EH (cell line): ENCODE measurements around the gene GALM.
A peak's percentile ranks its signal among the peaks of the same experiment; 100 is the strongest.
"Not testable (repeated sequence)": the region's sequence is repeated elsewhere in the genome, so short reads cannot be mapped to it uniquely, and the experiment has no call there.

ENCODE experiments used
- DNase-seq: peaks from one replicate; pipeline ENCODE4 v3.0.0-alpha.2; 2015; ENCODE audit warnings: low read depth

Gene GALM

DNA sequence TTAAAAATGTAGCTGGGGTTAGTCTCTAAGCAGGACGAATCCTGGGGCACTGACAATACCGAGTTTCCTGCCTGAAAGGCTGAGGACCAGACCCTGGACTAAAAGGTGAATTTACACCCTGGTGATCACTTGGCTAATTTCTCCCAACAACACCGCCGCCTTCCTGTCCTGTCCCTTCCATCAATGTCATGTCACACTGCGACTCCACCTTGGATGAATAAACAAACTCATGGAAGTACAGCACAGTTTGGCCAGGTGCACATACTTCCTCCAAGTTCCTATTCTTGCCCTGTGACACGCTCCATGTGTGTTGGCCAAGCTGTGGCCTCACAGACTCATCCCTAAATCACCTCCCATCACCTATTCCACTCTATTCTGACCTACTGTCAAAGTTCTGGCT is 15.9 kb upstream of the GALM start:
- no peak for DNase-seq

DNA sequence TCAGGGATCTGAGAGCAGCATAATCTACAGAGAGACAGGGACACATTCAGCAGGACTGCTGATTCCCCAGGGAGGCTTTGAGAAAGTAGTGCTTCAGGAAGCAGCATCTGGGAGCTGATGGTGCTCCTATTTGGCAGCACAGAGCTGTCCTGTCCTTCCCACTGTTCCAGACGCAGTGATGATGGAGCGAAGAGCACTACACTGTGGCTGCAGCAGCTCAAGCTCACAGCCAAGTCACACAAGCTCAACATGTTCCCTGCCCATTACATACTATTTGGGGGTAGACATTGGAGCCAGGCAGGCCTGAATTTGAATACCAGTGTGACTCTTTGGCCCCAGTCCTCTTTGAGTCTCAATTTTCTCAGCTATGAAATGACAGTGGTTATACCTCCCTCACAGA is 15.2 kb upstream of the GALM start:
- DNase-seq: no peak

DNA sequence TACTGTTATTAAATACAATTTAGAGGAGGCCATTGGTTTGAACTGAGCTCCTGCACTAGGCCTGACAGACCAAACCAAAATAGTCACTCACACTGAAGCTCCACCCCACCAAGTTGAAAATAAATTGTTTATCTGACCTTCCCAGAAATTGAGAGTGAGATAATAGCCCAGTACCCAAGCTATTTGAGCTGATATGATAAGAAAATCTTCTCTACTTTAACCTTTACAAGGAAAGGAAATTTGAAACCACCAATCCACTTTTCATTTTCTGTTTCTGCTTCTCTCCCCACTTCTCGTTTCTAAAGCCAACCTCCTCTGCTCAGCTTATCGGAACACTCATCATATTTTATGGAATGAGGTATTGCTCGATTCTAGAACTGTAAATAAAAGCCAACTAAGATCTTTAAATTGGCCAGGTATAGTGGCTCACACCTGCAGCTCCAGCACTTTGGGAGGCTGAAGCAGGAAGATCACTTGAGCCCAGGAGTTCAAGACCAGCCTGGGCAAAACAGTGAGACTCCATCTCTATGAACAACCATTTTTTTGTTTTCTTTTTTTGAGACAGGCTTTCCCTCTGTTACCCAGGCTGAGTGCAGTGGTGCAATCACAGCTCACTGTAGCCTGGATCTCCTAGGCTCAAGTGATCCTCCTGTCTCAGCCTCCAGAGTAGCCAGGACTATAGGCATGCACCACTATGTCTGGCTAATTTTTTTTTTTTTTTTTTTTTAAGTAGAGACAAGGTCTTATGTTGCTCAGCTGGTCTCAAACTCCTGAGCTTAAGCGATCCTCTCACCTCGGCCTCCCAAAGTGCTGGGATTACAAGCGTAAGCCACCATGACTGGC is 13.3 kb upstream of the GALM start:
- no peak for DNase-seq

DNA sequence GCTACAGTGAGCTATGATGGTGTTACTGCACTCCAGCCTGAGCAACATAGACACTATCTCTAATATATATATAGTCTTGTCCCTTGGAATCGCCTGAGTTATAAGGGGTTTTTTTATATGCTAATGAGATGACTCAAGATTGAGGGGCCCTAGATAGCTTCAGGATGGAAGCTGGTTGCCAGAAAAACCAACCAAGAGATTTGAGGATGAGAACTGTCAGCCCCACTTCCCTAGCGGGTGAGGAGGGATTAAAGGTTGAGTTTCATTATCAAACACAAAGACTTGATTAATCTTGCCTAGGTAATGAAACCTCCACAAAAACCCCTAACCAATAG is 12.6 kb upstream of the GALM start:
- no peak for DNase-seq

DNA sequence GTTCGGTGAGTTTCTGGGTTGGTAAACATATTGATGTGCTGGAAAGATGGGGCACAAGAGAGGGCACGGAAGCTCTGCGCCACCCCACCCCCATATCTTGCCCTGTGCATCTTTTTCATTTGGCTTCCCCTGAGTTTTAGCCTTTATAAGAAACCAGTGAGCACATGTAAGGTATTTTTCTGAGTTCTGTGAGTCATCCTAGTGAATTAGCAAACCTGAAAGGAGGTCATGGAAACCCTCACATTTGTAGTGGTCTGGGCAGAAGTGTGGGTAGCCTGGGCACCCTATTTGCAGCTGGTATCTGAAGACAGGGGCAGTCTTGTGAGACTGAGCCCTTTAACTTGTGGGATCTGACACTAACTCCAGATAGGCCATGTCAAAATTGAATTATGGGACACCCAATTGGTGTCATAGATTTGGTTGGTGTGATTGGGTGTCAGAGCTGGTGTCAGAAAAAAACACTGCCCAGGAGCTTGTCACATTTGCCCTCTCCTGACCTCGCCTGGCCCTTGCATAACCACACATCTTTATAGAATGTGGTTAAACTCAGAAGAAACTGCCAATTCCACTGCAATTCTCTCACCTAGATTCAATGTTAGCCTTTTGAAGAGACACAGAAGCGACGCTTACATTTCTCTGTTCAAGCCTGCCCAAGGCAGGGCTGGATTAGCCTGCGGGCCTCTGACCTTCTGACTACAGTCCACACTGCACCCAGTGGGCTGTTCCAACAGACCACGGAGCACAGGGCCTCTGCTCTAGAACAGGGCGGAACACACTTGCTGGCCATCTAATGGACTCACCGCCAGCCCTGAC is 12.0 kb upstream of the GALM start:
- DNase-seq: no peak

DNA sequence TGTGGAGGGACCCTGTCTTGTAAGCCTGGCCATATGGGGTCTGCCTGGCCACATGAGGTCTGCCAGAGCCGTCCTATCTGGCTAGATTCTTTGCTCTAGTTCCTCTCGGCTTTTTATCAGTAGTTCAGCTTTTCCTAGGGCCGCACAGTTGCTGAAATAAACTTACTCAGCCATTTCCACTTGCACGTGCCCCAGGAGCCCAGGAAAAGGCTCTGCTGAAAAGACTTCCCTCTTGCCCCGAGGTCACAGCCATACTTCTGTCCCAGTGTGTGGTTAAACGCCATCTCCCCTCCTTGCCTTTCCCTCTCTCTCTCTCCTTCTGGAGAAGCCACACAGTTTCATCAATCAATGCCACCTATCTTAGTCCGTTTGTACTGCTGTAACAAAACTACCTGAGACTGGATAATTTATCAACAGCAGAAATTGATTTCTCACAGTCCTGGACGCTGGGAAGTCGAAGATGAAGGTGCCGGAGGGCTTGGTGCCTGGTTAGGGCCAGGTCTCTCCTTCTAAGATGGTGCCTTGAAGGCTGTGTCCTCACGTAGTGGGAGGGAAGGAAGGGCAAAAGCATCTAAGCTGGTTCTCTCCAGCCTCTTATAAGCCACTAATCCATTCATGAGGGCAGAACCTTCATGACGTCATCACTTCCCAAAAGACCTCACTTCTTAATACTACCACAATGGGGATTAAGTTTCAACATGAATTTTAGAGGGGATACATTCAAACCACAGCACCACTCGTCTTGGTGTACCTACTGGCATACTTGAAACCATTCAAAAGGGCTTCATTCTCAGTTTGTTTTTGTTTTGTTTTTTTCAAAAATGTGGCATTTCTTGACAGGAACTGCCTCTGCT is 11.2 kb upstream of the GALM start:
- no peak for DNase-seq

DNA sequence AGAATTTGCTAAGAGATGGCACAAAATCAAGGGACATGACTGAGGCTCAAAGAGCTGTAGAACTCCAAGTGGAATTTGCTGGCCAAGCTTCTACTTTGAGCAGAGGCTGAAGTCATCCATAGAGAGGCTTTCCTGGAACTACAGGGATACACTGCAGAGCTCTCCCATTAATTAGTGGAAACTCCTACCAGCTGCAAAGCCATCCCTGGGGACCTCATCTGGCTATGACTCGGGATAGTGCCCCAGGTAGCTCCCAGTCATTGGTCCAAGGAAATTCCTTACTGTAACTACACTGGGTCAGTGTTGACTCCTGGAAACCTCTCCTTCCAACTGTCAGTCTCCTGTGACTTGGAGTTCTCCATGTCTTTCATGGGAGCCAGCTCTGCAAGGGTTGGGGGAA is 10.5 kb upstream of the GALM start:
- DNase-seq: no peak

DNA sequence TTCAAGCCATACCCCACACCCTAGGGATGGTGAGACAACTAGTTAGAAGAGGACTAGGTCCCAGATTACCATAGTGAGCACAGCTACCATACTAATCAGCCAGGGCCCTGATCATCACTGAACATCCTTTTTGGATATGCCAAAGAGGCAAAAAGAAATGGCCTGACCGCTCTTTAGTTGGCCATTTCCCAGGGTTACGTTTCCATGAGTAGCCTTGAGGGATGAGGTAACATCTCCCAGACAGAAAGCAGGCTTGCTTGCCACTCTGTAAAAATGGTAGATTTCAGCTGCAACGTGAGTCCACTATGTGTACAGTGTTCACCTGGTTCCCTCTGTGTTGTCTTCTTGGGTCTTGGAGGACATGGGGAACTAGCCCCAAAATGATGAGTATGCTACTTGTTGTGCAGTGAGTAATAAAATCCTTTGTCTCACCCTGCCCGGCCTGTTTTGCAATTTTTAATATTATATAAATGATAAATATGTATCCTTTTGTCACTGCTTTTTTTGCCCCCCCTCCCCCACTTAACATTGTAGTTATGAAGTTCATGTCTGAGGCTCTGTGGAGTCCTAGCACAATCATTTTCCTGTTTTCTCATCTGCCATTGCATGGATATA is 8.9 kb upstream of the GALM start:
- DNase-seq: no peak

DNA sequence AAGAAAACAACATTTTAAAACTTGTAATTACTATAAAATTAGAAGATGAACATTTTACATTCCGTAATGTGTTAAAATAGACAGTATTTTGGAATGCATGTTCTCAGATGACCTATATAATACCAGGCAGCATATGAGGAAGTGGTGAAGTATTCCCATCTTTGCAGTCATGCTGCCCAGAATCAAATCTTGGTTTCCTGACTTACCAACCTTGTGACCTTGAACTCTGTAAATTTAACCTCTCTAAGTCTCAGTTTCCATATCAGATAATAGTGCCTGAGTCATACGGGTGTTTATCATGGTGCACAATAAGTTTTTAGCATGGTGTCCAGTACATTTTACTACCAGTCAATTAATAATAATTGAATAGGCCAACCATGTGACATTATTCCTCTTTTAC is 7.3 kb upstream of the GALM start:
- DNase-seq: no peak

DNA sequence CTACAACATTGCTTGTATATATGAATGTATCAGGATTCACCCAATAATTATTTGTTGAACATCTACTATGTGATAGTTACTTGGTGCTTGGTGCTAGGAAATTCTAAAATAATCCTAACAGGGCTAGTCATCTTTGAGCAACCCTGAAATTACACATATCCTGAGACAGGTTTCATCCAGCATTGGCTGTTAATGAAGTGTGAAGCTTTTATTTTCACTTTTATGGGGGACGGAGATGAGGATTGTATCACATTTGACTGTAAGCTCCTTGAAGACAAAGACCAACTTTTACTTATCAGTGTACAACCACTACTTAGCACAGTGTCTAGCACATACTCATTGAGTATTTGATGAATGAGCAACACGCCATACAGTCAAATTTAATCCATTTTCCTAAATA is 6.8 kb upstream of the GALM start:
- no peak for DNase-seq

DNA sequence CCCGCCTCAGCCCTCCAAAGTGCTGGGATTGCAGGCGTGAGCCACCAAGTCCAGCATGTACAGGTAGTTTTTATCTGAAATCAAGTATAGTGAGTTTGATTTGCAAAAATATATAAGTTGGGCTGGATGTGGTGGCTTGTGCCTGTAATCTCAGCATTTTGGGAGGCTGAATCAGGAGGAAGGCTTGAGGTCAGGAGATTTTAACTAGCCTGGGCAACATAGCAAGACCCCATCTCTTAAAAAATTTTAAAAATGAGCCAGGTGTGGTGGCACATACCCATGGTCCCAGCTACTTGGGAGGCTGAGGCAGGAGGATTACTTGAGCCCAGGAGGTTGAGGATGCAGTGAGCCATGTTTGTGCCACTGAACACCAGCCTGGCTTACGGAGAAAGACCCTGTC is 5.6 kb upstream of the GALM start:
- no peak for DNase-seq

DNA sequence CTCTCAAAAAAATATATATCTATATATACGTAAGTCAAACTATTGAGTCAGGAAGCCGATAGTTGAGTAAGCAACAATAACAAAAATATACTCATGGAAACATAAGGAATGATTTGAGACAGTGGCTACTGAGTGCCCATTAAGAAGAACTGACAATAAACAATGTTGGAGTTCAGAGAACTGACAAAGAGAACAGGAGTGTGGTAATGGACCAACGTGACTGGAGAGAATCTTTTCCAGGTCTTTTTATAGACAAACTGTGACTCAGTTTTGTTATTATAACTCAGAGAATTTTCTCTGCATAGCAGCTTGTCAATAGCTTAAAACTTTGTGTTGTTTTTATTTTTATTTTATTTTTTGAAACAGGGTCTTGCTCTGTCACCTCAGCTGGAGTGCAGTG is 4.6 kb upstream of the GALM start:
- peak; percentile 65 for DNase-seq

DNA sequence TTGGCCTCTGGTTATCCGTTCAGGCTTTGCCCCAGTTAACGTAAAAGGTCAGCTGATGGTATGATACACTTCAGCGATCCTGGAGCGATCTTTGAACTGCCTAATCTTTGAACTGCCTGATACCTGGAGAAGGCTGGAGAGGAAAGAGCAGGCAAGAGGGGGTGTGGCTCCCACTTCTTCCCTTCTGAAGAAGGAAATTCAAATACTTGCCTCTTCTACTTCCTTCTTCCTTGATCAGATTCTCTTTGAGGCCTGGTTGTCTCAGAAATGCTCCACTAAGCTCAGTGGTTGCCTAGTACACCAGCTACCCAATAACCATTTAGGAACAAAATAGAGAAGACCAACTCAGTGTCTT is 619 bp downstream of the GALM start:
- DNase-seq: no peak

DNA sequence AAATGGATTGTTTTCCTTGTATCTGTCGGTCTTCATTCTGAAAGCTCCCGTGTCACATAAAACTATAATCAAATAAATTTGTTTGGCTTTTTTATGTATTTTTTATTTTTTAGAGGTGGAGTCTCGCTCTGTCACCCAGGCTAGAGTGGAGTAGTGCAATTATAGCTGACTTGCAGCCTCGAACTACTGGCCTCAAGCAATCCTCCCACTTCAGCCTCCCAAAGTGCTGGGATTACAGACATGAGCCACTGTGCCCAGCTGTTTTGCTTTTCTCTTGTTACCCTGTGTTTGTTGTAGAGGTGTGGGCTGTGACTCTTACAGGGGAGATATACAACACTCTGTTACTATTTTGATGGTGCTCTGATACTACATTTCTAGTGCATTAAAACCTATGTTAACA is 2.2 kb downstream of the GALM start:
- no peak for DNase-seq

DNA sequence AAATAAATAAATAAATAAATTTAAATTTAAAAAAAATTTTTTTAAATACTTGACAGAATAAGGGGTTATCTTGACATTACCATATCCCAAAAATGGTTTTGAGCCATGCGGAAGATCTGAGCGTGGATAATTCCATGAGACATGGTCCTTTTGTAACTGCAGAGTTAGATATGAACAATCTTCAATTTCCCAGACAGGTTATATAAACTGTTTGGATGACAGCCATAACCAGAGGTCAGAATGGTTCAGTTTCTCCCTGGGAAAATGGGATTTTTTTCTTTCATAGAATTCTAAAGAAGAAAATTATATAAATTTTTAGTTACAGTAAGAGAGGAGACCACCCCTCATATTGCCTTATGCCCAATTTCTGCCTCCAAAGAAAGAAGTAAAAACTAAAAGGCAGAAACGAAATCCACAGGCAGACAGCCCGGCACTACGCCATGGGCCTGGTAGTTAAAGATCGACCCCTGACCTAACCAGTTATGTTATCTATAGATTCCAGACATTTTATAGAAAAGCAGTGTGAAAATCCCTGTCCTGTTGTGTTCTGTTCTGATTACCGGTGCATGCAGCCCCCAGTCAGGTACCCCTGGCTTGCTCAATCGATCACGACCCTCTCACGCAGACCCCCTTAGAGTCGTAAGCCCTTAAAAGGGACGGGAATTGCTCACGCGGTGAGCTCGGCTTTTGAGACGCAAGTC is 3.0 kb downstream of the GALM start:
- DNase-seq: no peak

DNA sequence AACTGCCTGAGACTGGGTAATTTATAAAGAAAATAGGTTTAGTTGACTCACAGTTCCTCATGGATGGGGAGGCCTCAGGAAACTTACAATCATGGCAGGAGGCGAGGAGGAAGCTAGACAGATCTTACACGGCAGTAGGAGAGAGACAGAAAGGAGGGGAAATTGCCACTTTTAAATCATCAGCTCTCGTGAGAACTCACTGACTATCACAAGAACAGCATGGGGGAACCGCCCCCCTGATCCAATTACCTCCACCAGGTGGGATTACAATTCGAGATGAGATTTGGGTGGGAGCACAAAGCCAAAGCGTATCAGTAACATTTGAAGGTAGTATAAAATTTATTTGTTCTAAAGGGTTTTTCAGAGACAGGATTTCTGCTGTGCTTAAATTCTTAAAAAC is 5.4 kb downstream of the GALM start:
- no peak for DNase-seq

DNA sequence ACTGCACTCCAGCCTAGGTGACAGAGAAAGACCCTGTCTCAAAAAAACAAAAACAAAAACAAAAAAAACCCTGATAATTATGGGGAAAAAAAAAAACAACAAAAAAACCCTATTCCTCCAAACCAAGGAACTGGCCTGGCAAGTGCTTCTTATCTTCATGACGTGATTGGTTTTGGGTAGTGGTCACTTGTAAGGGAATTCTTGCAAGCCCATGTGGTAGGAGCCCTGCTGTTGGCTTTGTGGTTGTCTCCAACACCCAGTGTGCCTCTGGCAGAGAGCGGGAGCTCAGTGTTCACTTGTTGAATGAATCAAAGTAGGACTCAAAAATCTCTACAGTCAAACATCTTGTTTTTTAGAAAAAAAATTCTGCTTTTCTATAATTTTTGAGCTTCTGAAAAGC is 6.0 kb downstream of the GALM start:
- no peak for DNase-seq

DNA sequence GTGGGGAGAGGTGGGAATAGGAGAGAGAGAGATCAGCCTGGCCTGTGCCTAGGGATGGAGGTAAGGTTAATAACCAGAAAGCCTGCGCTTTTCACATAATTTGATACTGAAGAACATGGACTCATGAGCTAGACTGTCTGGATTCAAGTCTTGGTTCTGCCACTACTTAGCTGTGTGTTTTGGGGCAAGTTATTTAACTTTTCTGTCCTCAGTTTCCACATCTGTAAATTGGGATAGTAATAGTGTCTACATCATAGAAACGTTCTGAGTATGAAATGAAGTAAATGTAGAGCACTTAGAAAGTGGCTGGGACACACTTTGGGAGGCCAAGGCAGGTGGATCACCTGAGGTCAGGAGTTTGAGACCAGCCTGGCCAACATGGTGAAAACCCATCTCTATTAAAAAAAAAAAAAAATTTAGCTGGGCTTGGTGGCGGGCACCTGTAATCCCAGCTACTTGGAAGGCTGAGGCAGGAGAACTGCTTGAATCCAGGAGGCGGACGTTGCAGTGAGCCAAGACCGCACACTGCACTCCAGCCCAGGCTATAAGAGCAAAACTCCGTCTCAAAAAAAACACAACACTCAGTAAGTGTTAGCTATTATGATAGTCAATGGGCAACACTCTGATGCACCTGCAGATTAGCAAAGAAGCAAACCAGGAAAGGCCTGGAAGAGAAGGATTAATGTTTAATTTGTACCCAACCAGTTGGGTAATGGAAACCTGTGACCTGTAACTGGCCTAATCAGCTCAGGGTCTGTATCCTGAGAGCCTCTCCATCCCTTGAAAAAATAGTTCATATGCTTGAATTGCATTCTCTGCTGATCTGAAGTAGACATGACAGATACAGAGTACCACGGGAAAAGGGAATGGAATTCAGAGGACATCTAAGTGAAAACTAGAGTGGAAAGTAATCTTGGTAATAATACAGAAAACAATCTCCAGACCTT is 6.8 kb downstream of the GALM start:
- DNase-seq: no peak

DNA sequence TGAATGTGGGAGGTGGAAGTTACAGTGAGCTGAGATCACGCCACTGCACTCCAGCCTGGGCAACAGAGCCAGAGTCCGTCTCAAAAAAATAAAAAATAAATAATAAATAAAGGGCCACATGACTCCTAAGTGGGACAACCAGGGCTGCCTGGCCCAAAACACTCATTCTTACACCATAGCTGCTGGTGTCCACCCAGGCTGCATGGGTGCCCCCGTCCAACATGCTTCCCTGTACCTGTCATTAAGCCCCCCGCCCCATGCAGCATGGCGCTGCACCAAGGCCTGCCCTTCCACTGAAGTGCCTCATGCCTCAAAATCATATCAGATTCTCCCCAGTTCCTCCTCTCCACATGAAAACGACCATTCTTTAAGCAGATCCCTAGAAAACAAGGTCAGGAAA is 10.8 kb downstream of the GALM start:
- DNase-seq: no peak

DNA sequence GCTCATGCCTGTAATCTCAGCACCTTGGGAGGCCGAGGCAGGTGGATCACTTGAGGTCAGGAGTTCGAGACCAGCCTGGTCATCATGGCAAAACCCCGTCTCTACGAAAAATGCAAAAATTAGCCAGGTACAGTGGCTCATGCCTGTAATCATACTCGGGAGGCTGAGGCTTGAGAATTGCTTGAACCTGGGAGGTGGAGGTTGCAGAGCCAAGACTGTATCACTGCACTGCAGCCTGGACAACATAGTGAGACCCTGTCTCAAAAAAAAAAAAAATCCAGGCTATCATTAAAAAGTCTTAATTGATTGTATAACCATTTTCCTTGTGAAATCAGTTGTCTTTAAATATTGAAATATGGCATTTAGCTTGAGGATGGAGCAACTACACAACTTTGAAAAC is 15.0 kb downstream of the GALM start:
- DNase-seq: not testable (repeated sequence)
